ENCODE data around the gene COL4A5. TPM values are rescaled to one million over a fixed set of nuclear protein-coding genes. Genes with fewer than 3 reads are reported as not detected.
"Not testable (repeated sequence)": the region's sequence is repeated elsewhere in the genome, so short reads cannot be mapped to it uniquely, and the experiment has no call there.

Gene COL4A5
- total RNA-seq, 4 donors from 2014 or later = 32.8 to 60.9 (median 47.3) TPM

DNA sequence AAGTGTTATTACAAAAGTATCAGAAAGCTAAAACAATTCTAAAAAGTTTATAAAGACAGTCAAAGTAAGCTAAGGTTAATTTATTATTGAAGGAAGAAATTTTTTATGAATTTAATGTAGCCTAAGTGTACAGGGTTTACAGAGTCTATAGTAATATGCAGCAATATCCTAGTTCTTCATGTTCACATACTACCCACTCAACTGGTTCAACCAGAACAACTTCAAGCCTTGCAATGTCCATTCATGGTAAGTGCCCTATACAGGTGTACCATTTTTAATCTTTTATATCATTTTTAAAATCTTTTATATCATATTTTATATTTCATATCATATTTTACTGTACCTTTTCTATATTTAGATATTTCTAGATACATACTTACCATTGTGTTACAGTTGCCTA, 34.3 kb downstream of the COL4A5 start:
- no peak for DNase-seq
- H3K9me3 ChIP-seq = no peaks in the 10 kb centered on the region
- no peak overlapping the region for H3K27ac ChIP-seq
- H3K4me1 ChIP-seq = no peaks in the 10 kb centered on the region
- no peaks in the 10 kb centered on the region for H3K27me3 ChIP-seq
- H3K36me3 ChIP-seq = no peaks in the 10 kb centered on the region
- intact Hi-C loops (cut with DNase I) = no loop called here
- TF ChIP-seq, protein P1, sequence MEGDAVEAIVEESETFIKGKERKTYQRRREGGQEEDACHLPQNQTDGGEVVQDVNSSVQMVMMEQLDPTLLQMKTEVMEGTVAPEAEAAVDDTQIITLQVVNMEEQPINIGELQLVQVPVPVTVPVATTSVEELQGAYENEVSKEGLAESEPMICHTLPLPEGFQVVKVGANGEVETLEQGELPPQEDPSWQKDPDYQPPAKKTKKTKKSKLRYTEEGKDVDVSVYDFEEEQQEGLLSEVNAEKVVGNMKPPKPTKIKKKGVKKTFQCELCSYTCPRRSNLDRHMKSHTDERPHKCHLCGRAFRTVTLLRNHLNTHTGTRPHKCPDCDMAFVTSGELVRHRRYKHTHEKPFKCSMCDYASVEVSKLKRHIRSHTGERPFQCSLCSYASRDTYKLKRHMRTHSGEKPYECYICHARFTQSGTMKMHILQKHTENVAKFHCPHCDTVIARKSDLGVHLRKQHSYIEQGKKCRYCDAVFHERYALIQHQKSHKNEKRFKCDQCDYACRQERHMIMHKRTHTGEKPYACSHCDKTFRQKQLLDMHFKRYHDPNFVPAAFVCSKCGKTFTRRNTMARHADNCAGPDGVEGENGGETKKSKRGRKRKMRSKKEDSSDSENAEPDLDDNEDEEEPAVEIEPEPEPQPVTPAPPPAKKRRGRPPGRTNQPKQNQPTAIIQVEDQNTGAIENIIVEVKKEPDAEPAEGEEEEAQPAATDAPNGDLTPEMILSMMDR (IDR thresholded peaks at IDR 0.05) = no peak
- no peak for TF ChIP-seq POLR2A (IDR thresholded peaks at IDR 0.05)
- H3K4me3 ChIP-seq (replicated peaks in 1 of 3) = no peak overlapping the region

DNA sequence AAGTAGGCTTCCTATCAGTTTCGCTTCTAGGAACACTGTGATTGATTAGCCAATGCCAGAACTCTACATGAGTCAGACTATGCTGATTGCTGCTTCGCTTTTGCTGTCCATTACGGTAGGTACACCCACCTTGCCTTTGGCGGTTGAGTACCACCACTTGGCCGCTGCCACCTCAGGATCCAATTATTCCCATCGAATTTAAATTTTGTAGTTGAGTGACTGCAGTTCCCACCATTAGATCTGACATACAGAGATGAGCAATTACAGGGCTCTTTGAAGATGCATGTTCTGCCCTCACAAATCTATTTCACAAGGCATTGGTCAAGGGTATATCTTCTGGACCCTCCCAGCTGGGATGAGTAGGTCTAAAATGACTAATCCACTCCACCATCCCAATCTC, 41.9 kb downstream of the COL4A5 start:
- H3K27ac ChIP-seq; H3K36me3 ChIP-seq; intact Hi-C loops (cut with DNase I); H3K4me1 ChIP-seq; H3K27me3 ChIP-seq; DNase-seq; H3K4me3 ChIP-seq (replicated peaks in 1 of 3); H3K9me3 ChIP-seq: not testable (repeated sequence)
- 96 to 98% methylated on average over 6 of the region's 6 CpGs for WGBS, 2 donors

DNA sequence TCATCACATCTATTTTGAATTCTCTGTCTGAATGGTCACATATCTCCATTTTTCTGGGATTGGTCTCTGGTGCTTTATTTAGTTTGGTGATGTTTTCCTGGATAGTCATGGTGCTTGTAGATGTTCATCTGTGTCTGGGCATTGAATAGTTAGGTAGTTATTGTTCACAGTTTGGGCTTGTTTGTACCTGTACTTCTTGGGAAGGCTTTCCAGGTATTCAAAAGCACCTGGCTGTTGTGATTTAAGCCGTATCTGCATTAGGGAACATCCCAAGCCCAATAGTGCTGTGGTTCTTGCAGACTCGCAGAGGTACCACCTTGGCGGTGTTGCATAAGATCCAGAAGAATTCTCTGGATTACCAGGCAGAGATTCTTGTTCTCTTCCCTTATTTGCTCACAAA, 44.6 kb downstream of the COL4A5 start:
- intact Hi-C loops (cut with DNase I) = no loop called here
- 96% methylated on average over 3 of the region's 3 CpGs; no CpG with 5 or more reads in 1 of the 2 donors for WGBS, 2 donors
- H3K9me3 ChIP-seq = no peaks in the 10 kb centered on the region
- no peak overlapping the region for H3K4me3 ChIP-seq (replicated peaks in 1 of 3)
- DNase-seq = no peak
- no peaks in the 10 kb centered on the region for H3K4me1 ChIP-seq
- no peaks in the 10 kb centered on the region for H3K27me3 ChIP-seq
- no peak overlapping the region for H3K27ac ChIP-seq
- TF ChIP-seq, protein P1 (IDR thresholded peaks at IDR 0.05) = no peak
- TF ChIP-seq POLR2A (IDR thresholded peaks at IDR 0.05) = no peak
- no peaks in the 10 kb centered on the region for H3K36me3 ChIP-seq

DNA sequence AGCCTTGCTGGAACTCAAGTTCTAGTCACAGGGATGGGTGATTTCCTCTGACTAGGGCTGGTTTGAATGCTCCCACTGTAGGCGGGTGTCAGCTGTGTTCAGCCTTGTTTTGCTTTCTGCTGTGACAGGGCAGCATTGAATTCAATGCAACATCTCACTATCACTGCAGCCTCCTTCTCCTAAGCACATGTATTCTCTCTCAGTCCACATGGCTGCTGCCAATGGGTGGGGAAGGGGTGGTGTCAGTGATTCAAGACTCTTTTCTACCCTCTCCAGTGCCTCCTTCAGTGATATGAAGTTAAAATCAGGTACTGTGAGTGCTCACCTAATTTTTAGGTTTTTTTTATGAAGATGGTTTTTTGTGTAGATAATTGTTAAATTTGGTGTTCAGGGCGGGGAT, 46.3 kb downstream of the COL4A5 start:
- no peak overlapping the region for H3K4me3 ChIP-seq (replicated peaks in 1 of 3)
- TF ChIP-seq, protein P1 (IDR thresholded peaks at IDR 0.05) = no peak
- no peak for TF ChIP-seq POLR2A (IDR thresholded peaks at IDR 0.05)
- intact Hi-C loops (cut with DNase I) = no loop called here
- no peaks in the 10 kb centered on the region for H3K9me3 ChIP-seq
- no peaks in the 10 kb centered on the region for H3K36me3 ChIP-seq
- H3K27ac ChIP-seq = no peak overlapping the region
- 92 to 100% methylated on average over 2 of the region's 2 CpGs for WGBS, 2 donors
- no peaks in the 10 kb centered on the region for H3K4me1 ChIP-seq
- no peak for DNase-seq
- H3K27me3 ChIP-seq = no peaks in the 10 kb centered on the region

DNA sequence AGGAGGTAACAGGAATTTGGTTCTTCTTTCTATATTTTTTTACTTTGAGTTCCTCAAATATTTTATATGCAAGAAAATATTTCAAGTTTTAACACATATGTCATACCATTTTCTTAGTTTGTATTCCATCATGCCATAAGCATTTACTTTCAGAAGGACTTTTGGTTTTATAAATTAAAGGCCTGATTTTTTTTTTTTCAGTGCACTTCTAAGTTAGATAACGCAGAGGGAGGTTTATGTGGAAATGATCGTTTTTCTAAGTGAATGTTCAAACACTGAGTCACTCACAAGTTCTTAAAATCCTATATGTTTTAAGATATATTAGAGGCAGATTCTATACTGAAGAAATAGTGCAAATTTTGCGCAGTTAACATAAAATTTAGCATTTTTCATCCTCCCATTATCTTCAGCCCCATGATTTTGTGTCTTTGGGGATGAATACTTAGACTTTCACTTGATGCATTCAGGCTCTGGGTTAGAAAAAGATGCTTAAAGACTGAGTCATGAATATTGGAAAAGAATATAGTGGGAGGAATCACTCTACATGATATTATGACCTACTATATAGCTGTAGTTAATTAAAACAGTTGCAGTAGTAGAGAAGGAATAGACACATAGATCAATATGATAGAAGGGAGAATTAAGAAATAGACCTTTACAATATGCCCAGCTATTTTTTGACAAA, 54.9 kb downstream of the COL4A5 start:
- TF ChIP-seq, protein P1 (IDR thresholded peaks at IDR 0.05) = no peak
- TF ChIP-seq POLR2A (IDR thresholded peaks at IDR 0.05) = no peak
- DNase-seq = no peak
- H3K36me3 ChIP-seq = no peaks in the 10 kb centered on the region
- no peak overlapping the region for H3K27ac ChIP-seq
- no peaks in the 10 kb centered on the region for H3K4me1 ChIP-seq
- H3K9me3 ChIP-seq = no peaks in the 10 kb centered on the region
- H3K27me3 ChIP-seq = no peaks in the 10 kb centered on the region
- 91 to 95% methylated on average over 3 of the region's 3 CpGs for WGBS, 2 donors
- no peak overlapping the region for H3K4me3 ChIP-seq (replicated peaks in 1 of 3)
- intact Hi-C loops (cut with DNase I) = no loop called here
